Endometrial microvascular endothelial cells (primary cell): ENCODE measurements around the gene FGFBP2. TPM values are rescaled to one million over a fixed set of nuclear protein-coding genes. Genes with fewer than 3 reads are reported as not detected.
"Not testable (repeated sequence)": the region's sequence is repeated elsewhere in the genome, so short reads cannot be mapped to it uniquely, and the experiment has no call there.

ENCODE experiments used
- in situ Hi-C: cut with HindIII; loops from 2 replicates; pipeline ENCODE4 v1.10.0; 2017; ENCODE audit warnings: low sequenced_read_pairs, low pct_unique_long_range_greater_than_20kb; ENCODE audit errors: inconsistent ontology term
- total RNA-seq: library from RNA; depleted of rRNA; stranded (reverse); fragments of >200 nt; gene quantifications from one replicate; pipeline ENCODE4 v1.2.3, GENCODE V29; 2015; ENCODE audit errors: inconsistent ontology term

FGFBP2 gene
- total RNA-seq, 1 donor from 2014 or later = not detected

DNA sequence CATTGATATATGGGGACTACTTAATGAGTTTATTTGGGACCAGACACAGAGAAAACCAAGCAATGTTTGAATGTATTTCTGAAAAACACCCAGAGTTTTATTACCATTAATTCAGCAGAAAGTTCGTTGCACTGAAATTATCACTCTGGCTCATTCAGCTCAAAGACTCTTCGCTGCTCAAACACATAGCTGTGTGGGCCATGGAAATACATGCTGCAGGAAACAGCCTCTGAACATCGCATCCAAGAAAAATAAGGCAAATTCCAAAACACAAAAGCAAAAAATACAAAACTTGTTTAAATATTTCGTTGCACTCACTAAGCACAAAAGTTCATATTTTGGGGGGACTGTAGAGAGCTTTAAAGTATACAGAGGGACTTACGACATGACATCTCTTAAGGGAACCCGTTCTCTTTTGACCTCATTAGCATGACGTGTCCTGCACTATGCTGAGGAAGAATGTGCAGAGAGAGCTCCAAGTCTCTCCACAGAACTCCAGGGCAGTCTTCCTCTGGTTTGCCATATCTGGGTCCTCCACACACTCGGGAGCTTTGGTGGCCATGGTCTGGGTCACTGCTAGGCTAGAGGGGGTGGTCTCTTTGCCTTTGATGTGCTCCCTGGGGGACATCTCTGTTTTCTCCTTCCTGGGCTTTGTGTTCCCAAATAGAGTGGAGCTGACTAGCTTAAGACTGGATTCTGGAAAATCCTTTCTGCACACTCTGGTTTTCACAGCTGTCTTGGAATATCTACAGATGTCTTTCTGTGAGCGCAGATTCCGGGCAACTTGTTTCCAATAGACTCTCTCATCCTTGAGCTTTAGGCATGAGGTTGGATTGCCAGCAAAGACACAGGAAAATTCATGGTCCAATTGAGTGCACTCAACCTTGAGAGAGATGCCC, 27.2 kb downstream of the FGFBP2 start:
- in situ Hi-C loops = no loop called here

DNA sequence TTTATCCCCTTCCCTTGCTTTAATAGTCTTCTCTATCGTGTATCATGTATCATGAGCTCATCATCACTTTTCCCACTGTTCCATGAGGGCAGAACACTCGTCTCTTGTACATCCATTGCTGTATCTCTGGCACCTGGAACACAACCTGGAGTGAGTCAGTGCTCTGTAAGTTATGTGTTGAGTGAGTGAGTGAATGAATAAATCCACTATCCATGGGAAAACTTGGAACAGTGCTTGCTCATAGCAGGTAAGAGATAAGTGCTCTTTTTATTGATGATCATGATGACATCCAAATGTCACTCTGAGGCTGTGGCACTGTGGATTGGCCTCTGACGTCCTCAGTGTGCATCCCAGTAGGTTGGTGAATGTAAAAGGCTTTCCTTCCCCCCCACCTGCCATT, 28.7 kb downstream of the FGFBP2 start:
- in situ Hi-C loops = no loop called here

- in situ Hi-C loops = no loop called here
These were observed 31.3 kb downstream of the FGFBP2 start for GRCh38 chr4:15931451-15932210.

DNA sequence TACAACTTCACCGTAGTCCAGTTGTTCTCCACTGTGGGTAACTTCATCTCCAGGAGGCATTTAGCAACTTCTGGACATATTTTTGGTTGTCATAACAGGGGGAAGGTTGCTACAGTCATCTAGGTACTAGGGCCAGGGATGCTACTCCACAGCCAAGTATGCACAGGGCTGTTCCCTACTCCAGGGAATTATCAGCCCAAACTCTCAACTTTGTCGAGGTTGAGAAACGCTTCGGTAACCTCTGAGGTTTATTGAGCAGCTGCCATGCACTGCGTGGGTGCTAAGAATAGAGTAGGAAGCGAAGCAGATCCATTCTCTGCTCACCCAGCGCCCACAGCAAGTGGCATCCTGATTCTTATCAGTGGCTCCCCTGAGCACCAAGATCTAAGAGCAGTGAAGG, 32.7 kb downstream of the FGFBP2 start:
- in situ Hi-C loops = no loop called here

DNA sequence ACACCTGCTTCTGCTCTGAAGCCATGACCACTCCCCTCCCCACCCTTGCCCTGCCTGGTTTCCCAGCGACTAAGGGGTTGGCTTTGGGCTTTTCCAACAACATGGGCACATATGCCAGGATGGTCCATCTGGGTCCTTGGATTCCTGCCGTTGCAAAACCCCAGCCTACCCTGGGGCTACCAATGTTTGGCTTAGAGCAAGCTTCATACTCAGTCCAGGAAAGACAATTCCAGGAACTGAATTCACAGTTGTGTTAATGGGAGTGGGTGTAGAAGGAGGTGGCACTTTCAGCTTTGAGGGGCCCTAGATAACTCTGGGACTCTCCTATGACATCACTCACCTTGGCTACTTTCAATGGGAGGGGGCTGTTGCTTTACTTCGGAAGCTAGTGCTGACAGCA, 33.4 kb downstream of the FGFBP2 start:
- in situ Hi-C loops = no loop called here

DNA sequence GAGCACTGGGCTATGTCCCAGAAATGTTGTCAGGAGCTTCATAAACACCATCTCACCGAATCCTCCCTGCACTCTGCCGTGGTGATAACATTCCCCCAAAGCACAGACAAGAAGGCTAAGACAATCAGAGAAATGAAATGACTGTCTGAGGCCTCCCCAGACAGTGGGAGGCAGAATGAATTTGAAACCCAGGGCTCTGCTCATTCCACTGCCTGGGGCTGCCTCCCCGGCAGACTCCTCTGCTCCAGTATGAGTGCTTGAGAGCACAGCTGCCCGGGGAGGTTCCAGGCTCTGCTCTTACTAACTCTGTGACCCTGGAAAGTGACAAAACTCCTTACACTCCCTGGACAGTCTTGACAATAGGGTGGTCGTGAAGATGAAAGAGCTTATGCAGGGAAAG, 34.1 kb downstream of the FGFBP2 start:
- in situ Hi-C loops = no loop called here

DNA sequence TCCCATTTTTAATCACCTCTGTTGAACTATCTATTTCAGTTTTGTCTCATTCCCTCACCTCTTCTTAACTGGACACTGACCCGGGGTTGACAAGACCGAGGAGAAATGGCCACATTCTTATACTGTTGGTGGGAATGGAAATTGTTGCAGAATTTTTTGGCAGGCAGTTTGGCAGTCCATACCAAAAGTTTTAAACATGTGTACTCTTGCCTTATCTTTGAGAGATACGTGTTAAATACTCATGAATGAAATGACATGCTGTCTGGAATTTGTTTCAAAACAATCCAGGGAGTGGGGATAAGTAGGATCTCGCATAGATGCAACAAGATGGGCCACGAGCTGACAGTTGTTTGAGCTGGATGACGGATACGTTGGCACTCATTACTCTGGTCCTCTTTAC, 36.5 kb downstream of the FGFBP2 start:
- in situ Hi-C loops = no loop called here

- in situ Hi-C loops = no loop called here
These were observed 37.1 kb downstream of the FGFBP2 start for GRCh38 chr4:15925830-15926229.

DNA sequence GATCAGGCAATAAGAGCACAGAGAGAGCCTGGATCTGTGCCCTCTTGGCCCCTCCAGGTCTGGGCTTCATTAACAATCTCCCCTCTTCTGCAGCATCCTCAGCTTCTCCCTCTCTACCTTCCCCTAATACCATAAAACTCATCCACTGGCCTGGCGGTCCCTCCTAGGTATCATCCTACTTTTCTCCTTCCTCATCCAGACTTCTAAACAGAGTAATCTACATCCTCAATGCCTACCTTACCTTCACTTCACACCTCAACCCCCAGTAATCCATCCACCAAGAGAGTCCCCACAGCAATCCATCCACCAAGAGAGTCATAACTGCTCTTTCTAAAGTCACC, 41.4 kb downstream of the FGFBP2 start:
- in situ Hi-C loops = no loop called here

GRCh38 chr4:15920723-15921591, 42.0 kb downstream of the FGFBP2 start:
- in situ Hi-C loops = no loop called here

GRCh38 chr4:15918484-15919129, 44.4 kb downstream of the FGFBP2 start:
- in situ Hi-C loops = no loop called here

- in situ Hi-C loops = no loop called here
These were observed 45.7 kb downstream of the FGFBP2 start for GRCh38 chr4:15917297-15917696.

GRCh38 chr4:15916358-15916757, 46.6 kb downstream of the FGFBP2 start:
- in situ Hi-C loops = not testable (repeated sequence)

DNA sequence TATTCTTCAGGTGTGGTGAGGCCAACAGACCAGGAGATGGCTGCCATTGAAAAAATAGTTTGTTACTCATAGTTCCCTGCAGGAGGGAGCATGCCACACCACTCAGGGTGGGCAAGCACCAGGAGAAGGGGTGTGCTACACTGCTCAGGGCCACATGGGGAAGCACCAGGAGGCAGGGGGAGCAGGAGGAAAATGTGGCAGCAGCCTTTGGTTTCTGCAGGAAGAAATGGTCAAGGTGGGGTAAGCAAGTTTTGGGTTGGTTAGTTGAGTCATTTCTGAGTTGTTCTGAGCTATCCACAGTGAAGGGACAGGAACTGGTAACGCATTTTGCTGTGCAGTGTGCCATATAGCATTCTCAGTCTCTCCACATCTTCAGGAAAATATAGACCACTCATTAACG, 48.2 kb downstream of the FGFBP2 start:
- in situ Hi-C loops = no loop called here

DNA sequence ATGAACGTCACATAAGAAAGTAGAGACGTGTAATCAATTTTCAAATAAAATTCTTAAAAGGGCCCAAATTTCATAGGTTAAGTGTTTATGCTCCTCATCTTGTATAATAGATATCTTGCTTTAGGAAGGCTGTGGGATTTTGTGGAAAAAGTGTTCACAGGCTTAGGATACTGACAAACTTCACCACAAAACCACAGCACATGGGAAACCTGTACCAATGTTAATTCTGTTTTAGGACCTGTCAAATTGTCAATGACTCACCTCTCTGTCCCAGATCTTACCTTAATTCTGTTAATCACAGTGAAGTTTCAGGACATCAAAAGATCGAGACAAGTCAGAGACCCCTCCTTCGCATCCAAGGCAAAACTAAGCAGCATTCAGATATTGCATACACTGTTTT, 48.7 kb downstream of the FGFBP2 start:
- in situ Hi-C loops = no loop called here

GRCh38 chr4:15913631-15913970, 49.4 kb downstream of the FGFBP2 start:
- in situ Hi-C loops = no loop called here

DNA sequence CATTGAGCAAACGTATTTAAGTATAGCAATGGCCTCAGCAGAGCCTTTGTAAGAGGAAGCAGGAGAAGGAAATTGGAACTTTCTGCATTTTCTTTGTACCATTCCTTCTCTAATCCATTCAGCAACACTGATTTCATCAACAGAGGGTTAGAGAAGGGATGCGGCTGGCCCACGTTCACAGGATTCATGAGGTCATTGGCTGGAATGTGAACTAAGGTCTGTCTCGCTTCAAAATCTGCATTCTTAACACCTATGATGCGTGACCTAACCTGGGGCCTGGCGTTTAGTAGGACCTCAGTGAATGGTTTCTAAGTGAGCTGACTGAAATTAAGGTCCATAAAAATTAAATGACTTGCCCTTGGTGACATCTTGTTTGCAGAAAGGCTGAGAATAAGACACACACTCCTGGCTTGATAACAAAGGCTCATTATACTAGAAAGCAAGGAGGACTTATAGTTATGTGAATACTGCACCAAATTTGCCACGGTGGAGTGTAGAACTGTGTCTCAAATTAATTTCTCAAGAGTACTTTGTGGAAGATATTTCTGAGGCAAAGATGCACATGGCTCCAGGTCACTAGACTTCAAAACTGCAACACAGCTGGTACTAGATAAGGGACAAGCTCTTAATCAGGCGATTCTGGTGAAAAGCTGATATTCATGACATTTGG, 49.9 kb downstream of the FGFBP2 start:
- in situ Hi-C loops = no loop called here

DNA sequence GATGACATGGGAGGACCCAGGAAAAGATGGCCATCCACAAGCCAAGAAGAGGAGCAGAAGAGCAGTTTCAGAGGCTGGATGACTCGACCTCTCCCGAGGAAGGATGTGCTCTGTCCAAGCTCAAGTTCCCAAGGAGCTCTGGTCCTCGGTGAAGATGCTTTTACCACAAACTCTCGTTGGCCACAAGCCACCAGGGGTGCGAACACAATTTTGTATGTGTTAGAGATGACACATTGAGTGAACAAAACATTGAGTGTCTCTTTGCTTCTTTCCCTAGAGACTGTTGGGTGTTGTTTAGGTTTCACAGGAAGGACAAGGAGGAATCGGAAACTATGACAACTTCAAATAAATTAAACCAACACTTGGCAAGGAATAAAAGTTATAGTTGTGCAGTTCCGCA, 50.7 kb downstream of the FGFBP2 start:
- in situ Hi-C loops = no loop called here
